GM19397 (cell line): ENCODE measurements around the gene TAF10.

Source experiments
- ATAC-seq: cut with Tn5 transposase; IDR thresholded peaks from one replicate; pipeline ENCODE4 v1.9.1; 2021; ENCODE audit warnings: mild to moderate bottlenecking, moderate library complexity; ENCODE audit not compliant: unreplicated experiment

Gene TAF10

DNA sequence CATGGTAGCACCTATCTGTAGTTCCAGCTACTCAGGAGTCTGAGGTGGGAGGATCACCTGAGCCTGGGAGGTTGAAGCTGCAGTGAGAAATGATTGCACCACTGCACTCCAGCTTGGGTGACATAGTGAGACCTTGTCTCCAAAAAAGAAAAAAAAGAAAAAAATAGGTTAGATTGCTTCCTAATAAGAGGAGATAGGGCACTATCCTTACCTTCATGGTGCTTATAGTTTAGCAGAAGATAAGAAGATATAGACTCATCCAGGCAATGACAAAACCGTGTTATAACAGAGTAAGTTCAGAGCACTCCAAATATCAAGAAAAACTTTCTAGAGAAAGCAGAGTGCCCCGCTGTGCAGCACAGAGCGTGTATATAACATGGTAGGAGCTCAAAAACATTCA, 50.7 kb downstream of the TAF10 start:
- ATAC-seq = no peak
